WTC11 (cell line): ENCODE data around the gene LPP. TPM values are rescaled to one million over a fixed set of nuclear protein-coding genes. Genes with fewer than 3 reads are reported as not detected.

Experiments used
- ATAC-seq: fragments of 200-7000 bp; cut with Tn5 transposase; 2 replicates; pipeline ENCODE4 v1.10.0; 2021; ENCODE audit warnings: mild to moderate bottlenecking, moderate library complexity
- CTCF ChIA-PET: fragments of 300-600 bp; sonication (Branson Sonifier 250); formaldehyde crosslinking; loops from one replicate; lab custom pipeline; 2021; ENCODE audit warnings: antibody characterized with exemption; lab: Charles Lee
- POLR2A ChIA-PET: fragments of 350-600 bp; sonication (Branson Sonifier 250); formaldehyde crosslinking; loops from one replicate; lab custom pipeline; 2021; ENCODE audit warnings: antibody characterized with exemption; lab: Charles Lee
- DNase-seq: peaks from one replicate; pipeline ENCODE4 v3.0.0; 2021; ENCODE audit warnings: low spot score
- H3K27ac Mint-ChIP-seq: 2 replicates; pipeline ENCODE4 v1.8.0; 2021; ENCODE audit warnings: mixed read lengths
- H3K27me3 Mint-ChIP-seq: 2 replicates; pipeline ENCODE4 v1.8.0; 2021; ENCODE audit warnings: low read depth, mild to moderate bottlenecking, moderate library complexity, mixed read lengths
- H3K36me3 Mint-ChIP-seq: 2 replicates; pipeline ENCODE4 v1.8.0; 2021; ENCODE audit warnings: mixed read lengths
- H3K4me1 Mint-ChIP-seq: 2 replicates; pipeline ENCODE4 v1.8.0; 2022; ENCODE audit warnings: mixed read lengths
- H3K4me3 Mint-ChIP-seq: 2 replicates; pipeline ENCODE4 v1.8.0; 2021; ENCODE audit warnings: mild to moderate bottlenecking, moderate library complexity, mixed read lengths
- H3K9me3 Mint-ChIP-seq: 2 replicates; pipeline ENCODE4 v1.8.0; 2021; ENCODE audit warnings: mixed read lengths
- ELF4 ChIP-seq: sonication (generic); formaldehyde crosslinking; IDR thresholded peaks from 2 replicates; pipeline ENCODE4 v1.8.1; 2022; ENCODE audit warnings: low read depth, mild to moderate bottlenecking, moderate library complexity, missing genetic modification reagents
- ETV6 ChIP-seq: sonication (generic); formaldehyde crosslinking; IDR thresholded peaks from 2 replicates; pipeline ENCODE4 v1.8.1; 2022; ENCODE audit warnings: mild to moderate bottlenecking, missing genetic modification reagents
- FOXK1 ChIP-seq: sonication (generic); formaldehyde crosslinking; IDR thresholded peaks from 2 replicates; pipeline ENCODE4 v1.8.0; 2022; ENCODE audit warnings: mild to moderate bottlenecking, moderate library complexity, missing genetic modification reagents
- GRHL2 ChIP-seq: fragments of 250-450 bp; sonication (Bioruptor Pico); IDR thresholded peaks from 2 replicates; pipeline ENCODE4 v1.8.0; 2022; ENCODE audit warnings: mild to moderate bottlenecking, moderate library complexity; ENCODE audit not compliant: insufficient replicate concordance, severe bottlenecking
- JUN ChIP-seq: sonication (generic); formaldehyde crosslinking; IDR thresholded peaks from 2 replicates; pipeline ENCODE4 v1.8.0; 2023; ENCODE audit warnings: mild to moderate bottlenecking, missing genetic modification reagents
- NFATC4 ChIP-seq: fragments of 250-450 bp; sonication (Bioruptor Pico); IDR thresholded peaks from 2 replicates; pipeline ENCODE4 v1.9.0; 2021; ENCODE audit warnings: mild to moderate bottlenecking
- NFYB ChIP-seq: sonication (generic); formaldehyde crosslinking; conservative IDR thresholded peaks from 2 replicates; pipeline ENCODE4 v1.8.0; 2022; ENCODE audit warnings: low read depth, missing genetic modification reagents
- PRRX2 ChIP-seq: fragments of 250-450 bp; sonication (Bioruptor Pico); IDR thresholded peaks from 2 replicates; pipeline ENCODE4 v1.8.0; 2021; ENCODE audit warnings: mild to moderate bottlenecking
- SMAD3 ChIP-seq: sonication (generic); formaldehyde crosslinking; IDR thresholded peaks from 2 replicates; pipeline ENCODE4 v1.8.0; 2022; ENCODE audit warnings: missing genetic modification reagents, mild to moderate bottlenecking, borderline replicate concordance
- SOX15 ChIP-seq: fragments of 250-450 bp; sonication (Bioruptor Pico); IDR thresholded peaks from 2 replicates; pipeline ENCODE4 v1.9.0; 2021; ENCODE audit warnings: mild to moderate bottlenecking
- TEAD4 ChIP-seq: sonication (generic); formaldehyde crosslinking; IDR thresholded peaks from 2 replicates; pipeline ENCODE4 v1.8.0; 2022; ENCODE audit warnings: mild to moderate bottlenecking, missing genetic modification reagents
- ZNF232 ChIP-seq: sonication (generic); formaldehyde crosslinking; IDR thresholded peaks from 2 replicates; pipeline ENCODE4 v1.8.0; 2022; ENCODE audit warnings: mild to moderate bottlenecking, missing genetic modification reagents
- ZNF671 ChIP-seq: fragments of 250-450 bp; sonication (Bioruptor Pico); IDR thresholded peaks from 2 replicates; pipeline ENCODE4 v1.8.0; 2021; ENCODE audit warnings: mild to moderate bottlenecking
- total RNA-seq: library from RNA; stranded (reverse); gene quantifications from 3 replicates; pipeline ENCODE4 v1.2.3, GENCODE V29; 2021
- TF ChIP-seq, protein P1 (sequence below): sonication (generic); formaldehyde crosslinking; IDR thresholded peaks from 2 replicates; pipeline ENCODE4 v1.8.0; 2023; ENCODE audit warnings: missing genetic modification reagents, mild to moderate bottlenecking, borderline replicate concordance
- TF ChIP-seq, protein P2 (sequence below): sonication (generic); formaldehyde crosslinking; IDR thresholded peaks from 2 replicates; pipeline ENCODE4 v1.8.0; 2023; ENCODE audit warnings: mild to moderate bottlenecking, missing genetic modification reagents
- TF ChIP-seq, protein P3 (sequence below): sonication (generic); formaldehyde crosslinking; IDR thresholded peaks from 2 replicates; pipeline ENCODE4 v1.8.1; 2022; ENCODE audit warnings: missing genetic modification reagents, borderline replicate concordance
- TF ChIP-seq, protein P4 (sequence below): sonication (generic); formaldehyde crosslinking; IDR thresholded peaks from 2 replicates; pipeline ENCODE4 v1.8.0; 2023; ENCODE audit warnings: missing genetic modification reagents
- TF ChIP-seq, protein P5 (sequence below): fragments of 250-450 bp; sonication (Bioruptor Pico); IDR thresholded peaks from 2 replicates; pipeline ENCODE4 v1.9.0; 2021; ENCODE audit warnings: moderate library complexity, mild to moderate bottlenecking, inconsistent platforms, borderline replicate concordance
- TF ChIP-seq, protein P6 (sequence below): sonication (generic); formaldehyde crosslinking; IDR thresholded peaks from 2 replicates; pipeline ENCODE4 v1.8.1; 2023; ENCODE audit warnings: mild to moderate bottlenecking, missing genetic modification reagents, moderate library complexity
- TF ChIP-seq, protein P7 (sequence below): sonication (generic); formaldehyde crosslinking; IDR thresholded peaks from 2 replicates; pipeline ENCODE4 v1.8.1; 2023; ENCODE audit warnings: mild to moderate bottlenecking, missing genetic modification reagents, moderate library complexity
- TF ChIP-seq, protein P8 (sequence below): sonication (generic); formaldehyde crosslinking; IDR thresholded peaks from 2 replicates; pipeline ENCODE4 v1.8.1; 2023; ENCODE audit warnings: mild to moderate bottlenecking, moderate library complexity, missing genetic modification reagents

The LPP gene
- total RNA-seq, 1 experiment from 2014 or later = 49.6 TPM

DNA sequence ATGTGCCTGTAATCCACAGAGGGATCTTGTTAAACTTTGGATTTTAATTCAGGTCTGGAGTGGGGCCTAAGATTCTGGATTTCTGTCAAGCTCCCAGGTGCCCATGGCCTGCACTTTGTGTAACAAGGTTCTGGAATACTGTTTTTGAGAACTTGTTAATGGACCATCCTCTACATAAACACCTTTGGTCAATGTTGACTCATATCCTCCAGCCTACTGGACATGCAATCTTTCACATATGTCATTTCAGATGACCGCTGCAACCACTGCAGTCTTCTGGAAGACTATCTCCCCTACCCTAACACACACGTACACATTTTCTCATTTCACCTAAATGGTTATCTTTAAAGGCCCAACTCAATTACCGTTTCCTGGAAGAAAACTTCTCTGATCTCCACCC, 715.7 kb downstream of the LPP start:
- no peak overlapping the region for H3K27ac Mint-ChIP-seq
- TF ChIP-seq ZNF671 (CRISPR knock-in tag) = no peak
- no peak for TF ChIP-seq NFATC4 (CRISPR knock-in tag)
- no peak for TF ChIP-seq ZNF232 (CRISPR knock-in tag)
- TF ChIP-seq, protein P1, sequence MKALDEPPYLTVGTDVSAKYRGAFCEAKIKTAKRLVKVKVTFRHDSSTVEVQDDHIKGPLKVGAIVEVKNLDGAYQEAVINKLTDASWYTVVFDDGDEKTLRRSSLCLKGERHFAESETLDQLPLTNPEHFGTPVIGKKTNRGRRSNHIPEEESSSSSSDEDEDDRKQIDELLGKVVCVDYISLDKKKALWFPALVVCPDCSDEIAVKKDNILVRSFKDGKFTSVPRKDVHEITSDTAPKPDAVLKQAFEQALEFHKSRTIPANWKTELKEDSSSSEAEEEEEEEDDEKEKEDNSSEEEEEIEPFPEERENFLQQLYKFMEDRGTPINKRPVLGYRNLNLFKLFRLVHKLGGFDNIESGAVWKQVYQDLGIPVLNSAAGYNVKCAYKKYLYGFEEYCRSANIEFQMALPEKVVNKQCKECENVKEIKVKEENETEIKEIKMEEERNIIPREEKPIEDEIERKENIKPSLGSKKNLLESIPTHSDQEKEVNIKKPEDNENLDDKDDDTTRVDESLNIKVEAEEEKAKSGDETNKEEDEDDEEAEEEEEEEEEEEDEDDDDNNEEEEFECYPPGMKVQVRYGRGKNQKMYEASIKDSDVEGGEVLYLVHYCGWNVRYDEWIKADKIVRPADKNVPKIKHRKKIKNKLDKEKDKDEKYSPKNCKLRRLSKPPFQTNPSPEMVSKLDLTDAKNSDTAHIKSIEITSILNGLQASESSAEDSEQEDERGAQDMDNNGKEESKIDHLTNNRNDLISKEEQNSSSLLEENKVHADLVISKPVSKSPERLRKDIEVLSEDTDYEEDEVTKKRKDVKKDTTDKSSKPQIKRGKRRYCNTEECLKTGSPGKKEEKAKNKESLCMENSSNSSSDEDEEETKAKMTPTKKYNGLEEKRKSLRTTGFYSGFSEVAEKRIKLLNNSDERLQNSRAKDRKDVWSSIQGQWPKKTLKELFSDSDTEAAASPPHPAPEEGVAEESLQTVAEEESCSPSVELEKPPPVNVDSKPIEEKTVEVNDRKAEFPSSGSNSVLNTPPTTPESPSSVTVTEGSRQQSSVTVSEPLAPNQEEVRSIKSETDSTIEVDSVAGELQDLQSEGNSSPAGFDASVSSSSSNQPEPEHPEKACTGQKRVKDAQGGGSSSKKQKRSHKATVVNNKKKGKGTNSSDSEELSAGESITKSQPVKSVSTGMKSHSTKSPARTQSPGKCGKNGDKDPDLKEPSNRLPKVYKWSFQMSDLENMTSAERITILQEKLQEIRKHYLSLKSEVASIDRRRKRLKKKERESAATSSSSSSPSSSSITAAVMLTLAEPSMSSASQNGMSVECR (CRISPR knock-in tag) = no peak
- TF ChIP-seq ELF4 (CRISPR knock-in tag) = no peak
- TF ChIP-seq, protein P2, sequence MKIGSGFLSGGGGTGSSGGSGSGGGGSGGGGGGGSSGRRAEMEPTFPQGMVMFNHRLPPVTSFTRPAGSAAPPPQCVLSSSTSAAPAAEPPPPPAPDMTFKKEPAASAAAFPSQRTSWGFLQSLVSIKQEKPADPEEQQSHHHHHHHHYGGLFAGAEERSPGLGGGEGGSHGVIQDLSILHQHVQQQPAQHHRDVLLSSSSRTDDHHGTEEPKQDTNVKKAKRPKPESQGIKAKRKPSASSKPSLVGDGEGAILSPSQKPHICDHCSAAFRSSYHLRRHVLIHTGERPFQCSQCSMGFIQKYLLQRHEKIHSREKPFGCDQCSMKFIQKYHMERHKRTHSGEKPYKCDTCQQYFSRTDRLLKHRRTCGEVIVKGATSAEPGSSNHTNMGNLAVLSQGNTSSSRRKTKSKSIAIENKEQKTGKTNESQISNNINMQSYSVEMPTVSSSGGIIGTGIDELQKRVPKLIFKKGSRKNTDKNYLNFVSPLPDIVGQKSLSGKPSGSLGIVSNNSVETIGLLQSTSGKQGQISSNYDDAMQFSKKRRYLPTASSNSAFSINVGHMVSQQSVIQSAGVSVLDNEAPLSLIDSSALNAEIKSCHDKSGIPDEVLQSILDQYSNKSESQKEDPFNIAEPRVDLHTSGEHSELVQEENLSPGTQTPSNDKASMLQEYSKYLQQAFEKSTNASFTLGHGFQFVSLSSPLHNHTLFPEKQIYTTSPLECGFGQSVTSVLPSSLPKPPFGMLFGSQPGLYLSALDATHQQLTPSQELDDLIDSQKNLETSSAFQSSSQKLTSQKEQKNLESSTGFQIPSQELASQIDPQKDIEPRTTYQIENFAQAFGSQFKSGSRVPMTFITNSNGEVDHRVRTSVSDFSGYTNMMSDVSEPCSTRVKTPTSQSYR (CRISPR knock-in tag) = no peak
- ATAC-seq (no peak), DNase-seq (no peak)
- no peaks in the 10 kb centered on the region for H3K4me1 Mint-ChIP-seq
- no peak overlapping the region for H3K4me3 Mint-ChIP-seq
- ChIA-PET POLR2A (no interaction called here), CTCF (no interaction called here)
- no peaks in the 10 kb centered on the region for H3K36me3 Mint-ChIP-seq
- H3K9me3 Mint-ChIP-seq = no peaks in the 10 kb centered on the region
- no peaks in the 10 kb centered on the region for H3K27me3 Mint-ChIP-seq

DNA sequence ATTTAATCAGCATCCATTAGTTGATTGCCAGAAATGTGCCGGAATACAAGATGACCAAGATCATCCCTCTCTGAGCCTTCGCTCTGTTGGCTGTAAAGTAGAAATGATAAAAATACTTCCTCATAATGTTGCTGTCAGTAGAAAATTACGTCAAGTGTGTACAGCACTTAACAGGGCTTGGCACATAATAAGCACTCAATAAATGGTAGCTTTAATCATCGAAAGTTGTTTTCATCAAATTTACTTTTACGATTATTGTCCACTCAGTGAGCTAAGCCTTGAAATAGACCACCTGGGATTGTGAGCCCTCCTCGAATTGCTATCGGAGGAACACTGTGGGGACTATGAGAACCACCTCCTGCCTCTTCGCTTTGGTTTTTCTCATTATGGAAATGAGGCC, 716.5 kb downstream of the LPP start:
- ATAC-seq = no peak
- Mint-ChIP-seq H3K4me3 (no peak overlapping the region), H3K36me3 (no peaks in the 10 kb centered on the region), H3K27ac (no peak overlapping the region), H3K27me3 (no peaks in the 10 kb centered on the region), H3K4me1 (no peaks in the 10 kb centered on the region), H3K9me3 (no peaks in the 10 kb centered on the region)
- DNase-seq = no peak
- CTCF ChIA-PET = no interaction called here
- POLR2A ChIA-PET = no interaction called here
- TF ChIP-seq TEAD4 (CRISPR knock-in tag) = no peak
- no peak for TF ChIP-seq PRRX2 (CRISPR knock-in tag)
- no peak for TF ChIP-seq GRHL2 (CRISPR knock-in tag)
- TF ChIP-seq, protein P3, sequence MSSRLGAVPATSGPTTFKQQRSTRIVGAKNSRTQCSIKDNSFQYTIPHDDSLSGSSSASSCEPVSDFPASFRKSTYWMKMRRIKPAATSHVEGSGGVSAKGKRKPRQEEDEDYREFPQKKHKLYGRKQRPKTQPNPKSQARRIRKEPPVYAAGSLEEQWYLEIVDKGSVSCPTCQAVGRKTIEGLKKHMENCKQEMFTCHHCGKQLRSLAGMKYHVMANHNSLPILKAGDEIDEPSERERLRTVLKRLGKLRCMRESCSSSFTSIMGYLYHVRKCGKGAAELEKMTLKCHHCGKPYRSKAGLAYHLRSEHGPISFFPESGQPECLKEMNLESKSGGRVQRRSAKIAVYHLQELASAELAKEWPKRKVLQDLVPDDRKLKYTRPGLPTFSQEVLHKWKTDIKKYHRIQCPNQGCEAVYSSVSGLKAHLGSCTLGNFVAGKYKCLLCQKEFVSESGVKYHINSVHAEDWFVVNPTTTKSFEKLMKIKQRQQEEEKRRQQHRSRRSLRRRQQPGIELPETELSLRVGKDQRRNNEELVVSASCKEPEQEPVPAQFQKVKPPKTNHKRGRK (CRISPR knock-in tag) = no peak
- no peak for TF ChIP-seq ETV6 (CRISPR knock-in tag)
- no peak for TF ChIP-seq NFYB
- TF ChIP-seq, protein P4, sequence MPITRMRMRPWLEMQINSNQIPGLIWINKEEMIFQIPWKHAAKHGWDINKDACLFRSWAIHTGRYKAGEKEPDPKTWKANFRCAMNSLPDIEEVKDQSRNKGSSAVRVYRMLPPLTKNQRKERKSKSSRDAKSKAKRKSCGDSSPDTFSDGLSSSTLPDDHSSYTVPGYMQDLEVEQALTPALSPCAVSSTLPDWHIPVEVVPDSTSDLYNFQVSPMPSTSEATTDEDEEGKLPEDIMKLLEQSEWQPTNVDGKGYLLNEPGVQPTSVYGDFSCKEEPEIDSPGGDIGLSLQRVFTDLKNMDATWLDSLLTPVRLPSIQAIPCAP (CRISPR knock-in tag) = no peak
- TF ChIP-seq SMAD3 = no peak
- TF ChIP-seq, protein P5, sequence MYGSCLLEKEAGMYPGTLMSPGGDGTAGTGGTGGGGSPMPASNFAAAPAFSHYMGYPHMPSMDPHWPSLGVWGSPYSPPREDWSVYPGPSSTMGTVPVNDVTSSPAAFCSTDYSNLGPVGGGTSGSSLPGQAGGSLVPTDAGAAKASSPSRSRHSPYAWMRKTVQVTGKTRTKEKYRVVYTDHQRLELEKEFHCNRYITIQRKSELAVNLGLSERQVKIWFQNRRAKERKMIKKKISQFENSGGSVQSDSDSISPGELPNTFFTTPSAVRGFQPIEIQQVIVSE = no peak
- TF ChIP-seq, protein P6, sequence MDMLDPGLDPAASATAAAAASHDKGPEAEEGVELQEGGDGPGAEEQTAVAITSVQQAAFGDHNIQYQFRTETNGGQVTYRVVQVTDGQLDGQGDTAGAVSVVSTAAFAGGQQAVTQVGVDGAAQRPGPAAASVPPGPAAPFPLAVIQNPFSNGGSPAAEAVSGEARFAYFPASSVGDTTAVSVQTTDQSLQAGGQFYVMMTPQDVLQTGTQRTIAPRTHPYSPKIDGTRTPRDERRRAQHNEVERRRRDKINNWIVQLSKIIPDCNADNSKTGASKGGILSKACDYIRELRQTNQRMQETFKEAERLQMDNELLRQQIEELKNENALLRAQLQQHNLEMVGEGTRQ (CRISPR knock-in tag) = no peak
- no peak for TF ChIP-seq JUN (CRISPR knock-in tag)
- no peak for TF ChIP-seq SOX15 (CRISPR knock-in tag)
- TF ChIP-seq, protein P7, sequence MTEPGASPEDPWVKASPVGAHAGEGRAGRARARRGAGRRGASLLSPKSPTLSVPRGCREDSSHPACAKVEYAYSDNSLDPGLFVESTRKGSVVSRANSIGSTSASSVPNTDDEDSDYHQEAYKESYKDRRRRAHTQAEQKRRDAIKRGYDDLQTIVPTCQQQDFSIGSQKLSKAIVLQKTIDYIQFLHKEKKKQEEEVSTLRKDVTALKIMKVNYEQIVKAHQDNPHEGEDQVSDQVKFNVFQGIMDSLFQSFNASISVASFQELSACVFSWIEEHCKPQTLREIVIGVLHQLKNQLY (CRISPR knock-in tag) = no peak
- TF ChIP-seq FOXK1 (CRISPR knock-in tag) = no peak
- TF ChIP-seq, protein P8, sequence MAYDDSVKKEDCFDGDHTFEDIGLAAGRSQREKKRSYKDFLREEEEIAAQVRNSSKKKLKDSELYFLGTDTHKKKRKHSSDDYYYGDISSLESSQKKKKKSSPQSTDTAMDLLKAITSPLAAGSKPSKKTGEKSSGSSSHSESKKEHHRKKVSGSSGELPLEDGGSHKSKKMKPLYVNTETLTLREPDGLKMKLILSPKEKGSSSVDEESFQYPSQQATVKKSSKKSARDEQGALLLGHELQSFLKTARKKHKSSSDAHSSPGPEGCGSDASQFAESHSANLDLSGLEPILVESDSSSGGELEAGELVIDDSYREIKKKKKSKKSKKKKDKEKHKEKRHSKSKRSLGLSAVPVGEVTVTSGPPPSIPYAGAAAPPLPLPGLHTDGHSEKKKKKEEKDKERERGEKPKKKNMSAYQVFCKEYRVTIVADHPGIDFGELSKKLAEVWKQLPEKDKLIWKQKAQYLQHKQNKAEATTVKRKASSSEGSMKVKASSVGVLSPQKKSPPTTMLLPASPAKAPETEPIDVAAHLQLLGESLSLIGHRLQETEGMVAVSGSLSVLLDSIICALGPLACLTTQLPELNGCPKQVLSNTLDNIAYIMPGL (CRISPR knock-in tag) = no peak
